A549 (cell line): Measurements from ENCODE around the gene N4BP2. TPM values are rescaled to one million over a fixed set of nuclear protein-coding genes. Genes with fewer than 3 reads are reported as not detected.

Source experiments
- ATAC-seq, 2 experiments: fragments of 200-7000 bp in 1 of 2; fragments of >200 bp in 1 of 2; cut with Nextera tagmentation in 1 of 2; cut with Tn5 transposase in 1 of 2; 3 replicates each; pipeline versions ENCODE4 v1.8.0 to v1.9.1; 2018 to 2020; ENCODE audit warnings: mild to moderate bottlenecking in 1 of 2, moderate library complexity in 1 of 2
- CTCF ChIA-PET: fragments of 300-600 bp; sonication (Branson Sonifier 250); formaldehyde crosslinking; extraction: SDS; loops from one replicate; lab custom pipeline; 2021; ENCODE audit warnings: antibody characterized with exemption, inconsistent platforms; lab: Yijun Ruan, JAX
- POLR2A ChIA-PET: fragments of 350-600 bp; formaldehyde crosslinking; extraction: SDS; loops from one replicate; lab custom pipeline; 2021; ENCODE audit warnings: antibody characterized with exemption, inconsistent platforms; lab: Yijun Ruan, JAX
- DNase-seq, 2 experiments: peaks; one replicate each; pipeline versions ENCODE4 v3.0.0 to v3.0.0-alpha.2; 2011 to 2016; ENCODE audit warnings: low read depth in 1 of 2, low spot score in 1 of 2
- FAIRE-seq: peaks from 2 replicates; lab custom pipeline; 2011; peaks lifted over from hg19 to GRCh38; lab: Jason Lieb, UNC
- H3K27ac ChIP-seq, 2 experiments: fragments of >200 bp; sonication (Bioruptor Twin); formaldehyde crosslinking; 3 replicates each; pipeline ENCODE4 v1.5.1; 2016 to 2017
- H3K4me1 ChIP-seq: fragments of >200 bp; sonication (Bioruptor Twin); formaldehyde crosslinking; 3 replicates; pipeline ENCODE4 v1.6.1; 2016
- H3K4me2 ChIP-seq: fragments of >200 bp; sonication (Bioruptor Twin); formaldehyde crosslinking; 3 replicates; pipeline ENCODE4 v1.6.1; 2016
- H3K4me3 ChIP-seq: fragments of >200 bp; sonication (Bioruptor Twin); formaldehyde crosslinking; 3 replicates; pipeline ENCODE4 v1.5.1; 2016
- H3K9me3 ChIP-seq: fragments of >200 bp; sonication (Bioruptor Twin); formaldehyde crosslinking; 3 replicates; pipeline ENCODE4 v1.6.1; 2016
- CEBPB ChIP-seq, 2 experiments: fragments of >200 bp in 1 of 2; sonication (Bioruptor Twin) in 1 of 2; formaldehyde crosslinking in 1 of 2; IDR thresholded peaks; 2 replicates each; pipeline ENCODE4 v1.6.1; 2012 to 2016
- CHD4 ChIP-seq: fragments of 200-600 bp; sonication (generic); IDR thresholded peaks from 2 replicates; pipeline ENCODE4 v1.6.1; 2016; ENCODE audit warnings: antibody characterized with exemption, mild to moderate bottlenecking, borderline replicate concordance
- E2F6 ChIP-seq: IDR thresholded peaks from 2 replicates; pipeline ENCODE4 v1.6.1; 2012; ENCODE audit warnings: low read depth, borderline replicate concordance
- EHF ChIP-seq: fragments of 250-450 bp; sonication (Bioruptor Pico); IDR thresholded peaks from 2 replicates; pipeline ENCODE4 v1.5.0; 2020; ENCODE audit warnings: mild to moderate bottlenecking
- ELK1 ChIP-seq: fragments of 150-350 bp; IDR thresholded peaks from 2 replicates; pipeline ENCODE4 v1.6.1; 2014; ENCODE audit warnings: low read depth, mild to moderate bottlenecking, low read length
- EP300 ChIP-seq, 2 experiments: fragments of >200 bp; sonication (Bioruptor Twin); formaldehyde crosslinking; IDR thresholded peaks; 2 replicates in 1 of 2; 3 replicates in 1 of 2; pipeline ENCODE4 v1.6.1; 2016 to 2017
- FOSL2 ChIP-seq, 2 experiments: fragments of 450-650 bp in 1 of 2; fragments of >200 bp in 1 of 2; sonication (Bioruptor Twin) in 1 of 2; formaldehyde crosslinking; IDR thresholded peaks; 2 replicates each; pipeline versions ENCODE4 v1.5.0 to v1.6.1; 2016 to 2020; ENCODE audit warnings: mild to moderate bottlenecking in 1 of 2, moderate library complexity in 1 of 2
- FOXS1 ChIP-seq: fragments of 250-450 bp; sonication (Bioruptor Pico); IDR thresholded peaks from 2 replicates; pipeline ENCODE4 v1.5.0; 2020; ENCODE audit warnings: mild to moderate bottlenecking, moderate library complexity
- HDAC2 ChIP-seq: fragments of 200-600 bp; sonication (generic); IDR thresholded peaks from 2 replicates; pipeline ENCODE4 v1.6.1; 2016
- HOXA7 ChIP-seq: fragments of 250-450 bp; sonication (Bioruptor Pico); IDR thresholded peaks from 2 replicates; pipeline ENCODE4 v1.5.0; 2020; ENCODE audit warnings: mild to moderate bottlenecking, moderate library complexity
- HOXB13 ChIP-seq: fragments of 250-450 bp; sonication (Bioruptor Pico); IDR thresholded peaks from 2 replicates; pipeline ENCODE4 v1.5.0; 2020; ENCODE audit warnings: low read depth, mild to moderate bottlenecking, moderate library complexity
- HOXB5 ChIP-seq: fragments of 250-450 bp; sonication (Bioruptor Pico); IDR thresholded peaks from 2 replicates; pipeline ENCODE4 v1.5.0; 2020; ENCODE audit warnings: mild to moderate bottlenecking, moderate library complexity
- JUN ChIP-seq, 2 experiments: fragments of >200 bp; sonication (Bioruptor Twin); formaldehyde crosslinking; IDR thresholded peaks; 2 replicates in 1 of 2; 3 replicates in 1 of 2; pipeline ENCODE4 v1.6.1; 2016 to 2017
- JUNB ChIP-seq: fragments of >200 bp; sonication (Bioruptor Twin); formaldehyde crosslinking; IDR thresholded peaks from 2 replicates; pipeline ENCODE4 v1.6.1; 2016
- MAFK ChIP-seq: fragments of 450-650 bp; IDR thresholded peaks from 2 replicates; pipeline ENCODE4 v1.6.1; 2014; ENCODE audit not compliant: partially characterized antibody
- MAX ChIP-seq: IDR thresholded peaks from 2 replicates; pipeline ENCODE4 v1.6.1; 2012
- NFE2L2 ChIP-seq: fragments of 150-350 bp; conservative IDR thresholded peaks from 2 replicates; pipeline ENCODE4 v1.6.1; 2014; ENCODE audit warnings: low read length
- NPAS2 ChIP-seq: fragments of 250-450 bp; sonication (Bioruptor Pico); IDR thresholded peaks from 2 replicates; pipeline ENCODE4 v1.8.0; 2022; ENCODE audit warnings: mild to moderate bottlenecking, moderate library complexity, borderline replicate concordance
- NR3C1 ChIP-seq: fragments of >200 bp; sonication (Bioruptor Twin); formaldehyde crosslinking; IDR thresholded peaks from 3 replicates; pipeline ENCODE4 v1.6.1; 2017
- PBX3 ChIP-seq: IDR thresholded peaks from 2 replicates; pipeline ENCODE4 v1.6.1; 2012
- TFCP2L1 ChIP-seq: fragments of 250-450 bp; sonication (Bioruptor Pico); IDR thresholded peaks from 2 replicates; pipeline ENCODE4 v1.5.0; 2021; ENCODE audit warnings: mild to moderate bottlenecking
- TP53 ChIP-seq: fragments of 250-450 bp; sonication (Bioruptor Pico); IDR thresholded peaks from 2 replicates; pipeline ENCODE4 v1.5.0; 2021; ENCODE audit warnings: mild to moderate bottlenecking, moderate library complexity
- USF2 ChIP-seq: fragments of 450-650 bp; IDR thresholded peaks from 2 replicates; pipeline ENCODE4 v1.6.1; 2014; ENCODE audit warnings: antibody characterized with exemption
- ZC3H11A ChIP-seq: fragments of 450-650 bp; IDR thresholded peaks from 2 replicates; pipeline ENCODE4 v1.6.1; 2014; ENCODE audit warnings: antibody characterized with exemption, mild to moderate bottlenecking
- ZFP36 ChIP-seq: fragments of 450-650 bp; IDR thresholded peaks from 2 replicates; pipeline ENCODE4 v1.6.1; 2014; ENCODE audit warnings: borderline replicate concordance; ENCODE audit not compliant: partially characterized antibody
- ZSCAN20 ChIP-seq: fragments of 250-450 bp; sonication (Bioruptor Pico); IDR thresholded peaks from 2 replicates; pipeline ENCODE4 v1.8.0; 2022; ENCODE audit warnings: mild to moderate bottlenecking, moderate library complexity
- WGBS: methylation state at CpG from one replicate; pipeline ENCODE4 v1.1.6; 2017; ENCODE audit errors: missing lambda C conversion rate; 5-methylcytosine and 5-hydroxymethylcytosine counted together
- polyA plus RNA-seq, 4 experiments: library from polyadenylated mRNA; depleted of rRNA in 3 of 4; stranded (reverse); fragments of >200 nt; fragmentation: RNase III in 1 of 4; extraction: RNeasy Plus Mini Kit Qiagen cat#74134 plus additional on column Dnase treatment in 1 of 4; gene quantifications; 2 replicates in 3 of 4; 3 replicates in 1 of 4; pipeline ENCODE4 v1.2.3, GENCODE V29; 2011 to 2017

The N4BP2 gene
- polyA plus RNA-seq, 2 of the 4 experiments (the other 2 are of a cell fraction): 2.7 to 10.4 TPM

GRCh38 chr4:40185830-40186664 is 129.4 kb downstream of the N4BP2 start (continued):
- TF ChIP-seq E2F6 (no peak), EP300 (IDR thresholded peaks at IDR 0.05) (no peak), TFCP2L1 (CRISPR knock-in tag) (no peak), USF2 (no peak), MAFK (no peak)

GRCh38 chr4:40186665-40187014 is 130.0 kb downstream of the N4BP2 start:
- DNase-seq (no peak), FAIRE-seq (no peak), ATAC-seq (no peak)
- ChIA-PET CTCF (no interaction called here), POLR2A (no interaction called here)
- WGBS: 95% methylated on average over 1 of the region's 1 CpG
- TF ChIP-seq NR3C1: no peak
- no peak for TF ChIP-seq MAX
- TF ChIP-seq NFE2L2: no peak
- TF ChIP-seq ZFP36: no peak
- no peak for TF ChIP-seq JUNB
- Histone ChIP-seq H3K27ac (peak overlapping the region in 1 of 2 experiments; percentile 33; a peak in 4 of 6 replicates), H3K9me3 (no peaks in the 10 kb centered on the region), H3K4me2 (no peak overlapping the region), H3K4me1 (peaks cover 31% of the 10 kb centered on the region), H3K4me3 (no peak overlapping the region)

- Histone ChIP-seq H3K4me2 (no peak overlapping the region), H3K4me1 (peaks cover 39% of the 10 kb centered on the region), H3K4me3 (no peak overlapping the region), H3K9me3 (no peaks in the 10 kb centered on the region)
- ChIA-PET CTCF (interaction anchor here (0.6 kb wide), 1 partner anchor 293 kb away, joined by 4 read pairs; no protein-coding TSS in a partner anchor), POLR2A (no interaction called here)
- ATAC-seq: no peak
- WGBS: 96% methylated on average over 4 of the region's 4 CpGs
- FAIRE-seq: no peak
- no peak for DNase-seq
- no peak for TF ChIP-seq ZC3H11A
- no peak for TF ChIP-seq TP53 (CRISPR knock-in tag)
- no peak for TF ChIP-seq JUN (IDR thresholded peaks at IDR 0.05)
- no peak for TF ChIP-seq CEBPB (IDR thresholded peaks at IDR 0.05)
- TF ChIP-seq PBX3: no peak
- no peak for TF ChIP-seq NR3C1
- TF ChIP-seq FOXS1 (CRISPR knock-in tag): no peak
- no peak for TF ChIP-seq HOXB13
- no peak for TF ChIP-seq FOSL2 (IDR thresholded peaks at IDR 0.05)
- no peak for TF ChIP-seq FOSL2 (CRISPR knock-in tag; IDR thresholded peaks at IDR 0.05)
- TF ChIP-seq EHF (CRISPR knock-in tag): no peak
- no peak for TF ChIP-seq ZSCAN20
- TF ChIP-seq ELK1: no peak
- no peak for TF ChIP-seq NPAS2 (CRISPR knock-in tag)
- no peak for TF ChIP-seq HDAC2
- no peak for TF ChIP-seq CHD4
- TF ChIP-seq HOXB5 (CRISPR knock-in tag): no peak
- no peak for TF ChIP-seq NFE2L2
- no peak for TF ChIP-seq HOXA7 (CRISPR knock-in tag)
- TF ChIP-seq, all 56 proteins: peak for 0
- no peak overlapping the region; a peak in 1 of 6 replicates for H3K27ac ChIP-seq
These were observed 130.8 kb downstream of the N4BP2 start for GRCh38 chr4:40187386-40187906.
